ENCODE data around the gene SIX1.

SIX1 gene

DNA sequence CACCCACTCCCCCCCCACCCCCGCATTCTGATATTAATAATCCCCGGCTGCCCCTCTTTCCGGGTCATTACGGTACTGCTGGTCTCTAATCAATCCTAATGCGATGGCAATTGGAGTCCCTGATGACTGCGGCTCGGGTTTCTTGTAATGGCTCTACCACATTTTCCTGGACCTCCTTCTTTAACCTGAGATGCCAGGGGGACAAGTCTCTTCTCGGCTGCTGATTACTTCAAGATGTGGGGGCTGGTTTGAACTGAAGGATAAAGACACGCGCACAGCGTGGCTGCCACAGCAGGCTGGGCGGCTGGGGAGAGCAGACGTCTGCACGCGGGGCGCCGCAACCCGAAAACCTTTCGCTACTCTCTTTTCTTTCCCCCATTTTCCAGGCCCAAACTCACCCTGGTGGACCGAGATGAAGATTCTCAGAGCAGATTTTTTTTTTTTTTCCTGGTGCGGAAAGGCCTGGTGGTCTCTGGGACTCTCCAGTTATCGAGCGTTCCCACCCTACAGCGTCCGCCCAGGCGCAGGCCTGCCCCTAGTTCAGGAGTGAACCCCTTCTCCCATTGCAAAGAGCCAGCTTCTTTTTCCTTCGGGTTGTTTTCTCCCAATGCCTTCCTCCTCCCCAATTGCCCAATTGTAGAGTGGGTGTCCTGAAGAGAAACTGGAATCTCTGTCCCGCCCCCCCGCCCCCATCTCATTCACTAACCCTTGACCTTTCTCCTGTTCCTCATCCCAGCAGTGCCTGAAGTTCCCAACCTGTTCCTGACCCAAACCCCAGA is 6.0 kb upstream of the SIX1 start:
- DNase-seq, result peak; percentile 71

DNA sequence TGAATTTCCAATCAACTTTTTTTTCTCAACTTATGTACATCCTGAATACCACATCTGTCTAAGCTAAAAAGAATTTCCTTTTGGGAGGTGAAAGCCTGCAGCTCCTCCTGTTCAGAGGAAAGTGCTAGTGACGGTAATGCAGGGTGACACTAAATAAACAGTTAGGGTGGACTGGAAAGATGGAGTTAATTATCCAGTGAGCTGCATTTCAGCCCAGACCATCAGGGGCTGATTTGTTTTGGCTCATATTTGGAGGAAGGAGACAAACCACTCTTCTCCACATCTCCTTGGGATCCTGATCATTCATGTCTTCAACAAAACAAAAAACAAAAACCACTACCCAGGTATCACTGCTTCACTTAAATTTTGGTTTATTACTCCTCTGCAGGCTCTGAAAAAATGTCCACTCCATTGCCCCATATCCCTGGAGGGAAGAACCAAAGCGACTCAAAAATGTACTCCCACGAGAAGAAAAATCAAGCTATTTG is 5.1 kb upstream of the SIX1 start:
- DNase-seq, result peak; percentile 80

DNA sequence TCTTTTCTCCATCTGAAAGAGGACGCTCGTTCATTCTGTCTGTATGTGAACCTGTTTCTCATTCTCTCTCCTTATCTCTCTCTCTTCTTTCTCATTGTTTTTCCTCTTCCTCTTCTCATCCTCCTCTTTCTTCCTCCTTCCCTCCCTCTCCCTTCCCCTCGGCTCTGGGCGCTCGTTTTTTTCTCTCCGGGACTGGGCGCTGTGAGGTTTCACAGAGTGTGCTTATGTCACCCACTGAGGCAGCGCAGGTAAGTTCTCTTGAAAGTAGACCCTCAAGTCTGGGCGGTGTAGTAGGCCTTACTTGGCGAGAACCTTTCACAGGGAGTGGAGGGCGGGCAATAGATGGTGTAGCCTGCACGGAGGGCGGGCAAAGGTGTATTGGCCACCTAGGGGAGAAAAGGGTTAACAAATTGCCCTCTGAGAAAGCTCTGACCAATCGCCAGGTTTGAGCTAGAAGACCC is 4.5 kb upstream of the SIX1 start:
- no peak for DNase-seq

DNA sequence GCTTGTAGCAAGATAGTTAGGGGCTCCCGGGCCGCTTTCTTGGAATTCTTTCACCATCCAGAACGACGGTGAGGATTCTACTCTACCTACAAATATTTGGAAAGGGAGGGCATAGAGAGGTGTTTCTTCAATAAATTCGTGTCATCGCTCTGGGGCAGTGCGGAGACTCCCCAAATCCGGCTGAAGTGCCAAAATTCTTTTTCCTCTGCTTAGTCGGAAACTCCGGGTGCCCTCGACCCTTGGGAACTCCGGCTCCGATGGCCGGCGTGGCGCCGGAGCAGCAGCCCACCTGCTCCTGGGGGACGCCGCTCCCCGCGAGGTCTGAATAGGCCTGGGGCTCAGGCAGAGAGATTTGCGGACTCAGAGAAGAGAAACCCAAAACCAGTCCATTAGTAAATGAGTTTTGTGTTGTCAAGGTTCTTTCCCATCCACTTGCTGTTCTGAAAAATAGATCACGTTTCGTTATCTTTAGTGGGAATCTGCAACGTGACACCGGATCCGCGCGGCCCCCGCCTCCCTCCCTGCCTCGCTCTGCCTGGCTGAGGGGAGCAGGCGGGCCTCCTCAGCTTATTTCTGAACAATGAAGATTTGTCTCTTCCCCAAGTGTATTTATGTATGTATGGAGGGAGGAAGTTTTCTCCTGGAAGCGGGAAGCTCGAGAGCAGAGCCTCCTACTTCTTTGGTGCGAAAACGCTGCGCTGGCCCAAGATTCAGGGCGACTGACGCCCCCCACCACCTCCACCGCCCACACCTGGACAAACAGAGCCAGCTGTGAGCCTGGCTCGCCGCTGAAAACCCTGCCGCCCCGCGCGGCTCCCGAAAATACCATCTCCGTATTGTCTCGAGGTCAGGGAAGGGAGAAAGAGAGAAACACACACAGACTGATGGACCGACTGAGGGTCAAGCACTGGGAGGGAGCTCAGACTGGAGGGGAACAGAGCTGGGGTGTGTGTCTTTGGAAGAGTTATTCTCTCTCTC is 3.7 kb upstream of the SIX1 start:
- DNase-seq, result no peak

DNA sequence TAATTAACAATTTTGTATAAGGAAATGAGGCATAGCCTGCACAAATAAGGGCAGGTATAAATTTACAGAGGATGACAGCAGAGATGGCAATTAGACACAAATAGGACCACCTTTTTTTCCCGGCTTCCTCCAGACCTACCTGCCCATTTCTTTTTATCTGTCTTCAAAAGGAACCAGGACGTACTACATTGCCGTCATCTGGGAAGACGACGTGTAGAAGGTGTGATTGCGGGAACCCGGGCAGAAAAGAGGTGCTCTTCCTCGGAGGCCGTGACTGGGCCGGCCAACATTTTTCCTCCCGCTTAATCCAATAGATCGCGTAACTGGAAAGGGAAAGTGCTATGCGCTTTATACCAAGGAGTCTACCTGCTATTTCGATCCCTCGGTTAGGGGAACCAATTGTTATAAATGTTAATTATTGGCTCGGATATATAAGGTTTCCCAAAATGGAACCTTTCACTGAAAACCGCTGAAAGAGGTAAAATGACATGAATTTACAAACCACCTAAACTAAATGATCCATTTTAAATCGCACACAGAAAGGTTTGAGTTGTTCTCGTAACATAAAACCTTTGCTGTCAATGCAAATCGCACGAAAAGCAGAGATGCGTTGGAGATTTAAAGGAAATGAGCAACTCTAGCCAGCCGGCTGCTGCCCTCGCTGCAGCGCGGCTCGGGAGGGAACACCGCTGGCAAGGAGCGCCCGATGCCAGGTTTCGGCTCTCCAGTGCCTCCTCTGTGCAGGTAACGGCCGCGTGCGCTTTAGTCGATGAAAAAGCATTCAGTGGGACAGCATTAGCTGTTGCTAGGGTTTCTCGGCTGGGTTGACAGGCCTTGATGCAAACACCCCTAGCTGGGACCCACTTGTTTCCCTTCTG is 2.8 kb upstream of the SIX1 start:
- DNase-seq, result no peak

DNA sequence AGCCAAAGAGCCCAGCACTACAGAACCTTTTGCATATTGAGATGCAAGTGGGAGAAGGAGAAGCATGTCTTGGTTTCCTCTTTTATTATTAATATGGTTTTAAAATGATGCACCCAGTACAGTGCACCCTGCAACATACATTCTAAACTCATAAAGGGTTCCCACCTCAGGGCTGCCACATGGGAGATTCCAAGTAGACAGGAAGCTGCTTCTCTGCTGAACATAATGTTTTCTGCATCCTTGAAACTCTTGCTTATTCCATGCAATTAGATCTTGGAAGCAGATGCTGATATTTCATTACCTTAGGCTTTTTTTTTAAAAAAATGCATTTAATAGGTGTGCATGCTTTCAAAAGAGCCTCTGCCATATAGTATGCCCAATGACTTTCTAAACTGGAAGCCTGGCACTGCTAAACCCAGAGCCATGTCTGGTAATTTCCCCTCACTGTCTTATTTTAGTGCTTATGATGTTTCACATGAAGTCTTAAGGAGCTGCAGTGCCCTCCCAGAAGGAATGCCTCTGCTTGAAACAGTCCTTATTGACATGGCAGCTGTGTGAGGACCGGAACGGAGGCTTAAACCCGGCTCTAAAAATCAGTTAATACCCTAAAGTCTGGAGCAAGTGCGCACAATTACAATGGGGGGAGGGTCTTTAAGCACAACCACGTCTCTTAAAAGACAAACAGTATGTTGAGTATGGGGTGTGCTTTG is 2.0 kb upstream of the SIX1 start:
- DNase-seq, result no peak

DNA sequence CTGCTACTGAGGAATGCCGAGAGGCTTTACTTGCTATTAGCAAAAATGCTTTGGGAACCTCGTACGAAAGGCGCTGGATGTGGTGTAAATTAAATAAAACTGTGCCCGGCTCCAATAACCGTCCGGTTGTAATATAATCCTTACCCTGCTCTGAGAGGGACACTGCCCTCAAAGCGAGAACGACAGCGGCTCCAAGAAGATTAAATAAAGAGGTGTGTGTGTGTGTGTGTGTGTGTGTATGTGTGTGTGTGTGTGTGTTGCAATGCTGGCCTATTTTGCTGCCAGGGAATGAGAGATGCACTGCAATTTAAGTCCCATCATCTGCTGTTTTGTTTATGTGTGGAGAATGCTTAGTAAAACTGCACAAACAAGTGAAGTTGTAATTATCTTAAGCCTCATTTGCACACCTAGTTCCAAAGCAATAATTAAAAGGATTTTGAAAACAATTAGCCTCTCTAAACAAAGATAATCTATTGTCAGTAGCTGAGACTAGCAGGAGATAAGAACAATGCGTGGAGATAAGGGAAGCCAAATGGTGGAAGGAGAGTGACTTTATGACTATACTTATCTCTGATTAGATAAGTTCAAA is 1.2 kb upstream of the SIX1 start:
- no peak for DNase-seq

DNA sequence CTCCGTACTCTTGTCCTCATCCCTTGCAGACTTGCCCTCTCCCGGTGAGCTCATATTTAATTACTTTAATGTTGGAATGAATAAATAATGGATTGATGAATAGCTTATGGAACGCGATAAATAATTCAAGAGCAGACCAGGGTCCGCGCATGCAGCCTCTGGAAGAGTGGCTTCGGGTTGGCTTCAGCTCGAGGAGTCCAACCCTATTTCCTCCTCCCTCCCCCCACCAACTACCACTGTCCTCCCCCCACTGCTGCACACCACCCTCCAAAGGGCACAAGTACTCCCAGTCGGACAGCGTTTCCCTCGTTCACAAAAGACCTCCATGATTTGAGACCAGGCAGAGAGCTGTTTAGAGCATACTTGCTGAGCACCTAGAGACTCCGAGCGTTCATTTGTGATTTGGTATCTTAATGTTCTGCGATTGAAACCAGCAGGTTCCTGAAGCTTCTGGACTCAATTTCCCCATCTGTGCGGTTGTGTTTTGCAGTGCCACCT is 647 bp upstream of the SIX1 start:
- no peak for DNase-seq

DNA sequence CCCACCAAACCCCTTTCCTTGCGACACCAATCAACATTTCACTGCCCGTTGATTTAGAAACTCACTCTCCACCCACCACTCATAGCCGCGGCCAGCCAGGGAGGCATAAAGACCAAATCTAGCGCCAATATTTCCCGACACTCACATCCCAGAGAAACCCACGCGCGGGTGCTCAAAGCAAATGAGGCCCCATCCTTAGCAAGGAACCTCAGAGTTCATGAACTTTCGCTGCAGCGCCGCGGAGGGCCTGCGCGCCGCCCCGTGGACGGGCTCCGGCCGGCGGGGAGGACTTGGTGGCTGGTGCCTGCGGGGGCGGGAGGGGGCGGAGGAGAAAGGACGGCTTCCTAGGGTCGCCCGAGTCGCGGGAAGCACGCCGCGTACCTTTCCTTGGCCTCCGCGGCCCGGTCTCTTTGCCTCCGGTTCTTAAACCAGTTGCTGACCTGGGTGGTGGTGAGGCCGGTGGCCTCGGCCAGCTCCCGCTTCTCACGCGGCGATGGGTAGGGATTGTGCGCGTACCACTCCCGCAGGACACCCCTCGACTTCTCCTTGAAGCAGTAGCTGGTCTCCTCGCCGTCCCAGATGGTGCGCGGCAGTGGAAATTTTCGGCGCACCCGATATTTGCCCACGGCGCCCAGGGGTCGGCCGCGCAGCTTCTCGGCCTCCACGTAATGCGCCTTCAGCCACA is 886 bp downstream of the SIX1 start:
- DNase-seq, result no peak

DNA sequence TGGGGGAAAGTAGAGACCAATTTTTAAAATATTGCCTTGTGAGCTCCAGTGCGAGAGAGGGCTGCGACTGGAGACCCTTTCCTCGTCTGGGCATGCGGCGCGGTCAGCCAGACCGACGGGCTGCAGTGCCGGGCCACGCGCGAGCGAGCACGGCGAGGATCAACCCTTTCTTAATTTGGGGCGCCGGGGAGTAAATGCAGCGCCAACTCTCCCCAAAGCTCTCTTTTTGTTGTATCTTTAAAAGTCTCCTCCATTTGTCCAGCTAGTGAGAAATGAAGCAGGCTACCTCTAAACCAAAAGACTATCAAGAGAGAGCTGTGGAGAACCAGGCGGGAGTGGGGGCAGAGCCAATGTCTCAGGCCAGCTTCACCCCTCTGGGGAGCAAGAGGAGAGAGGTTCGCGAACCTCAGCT is 1.4 kb downstream of the SIX1 start:
- no peak for DNase-seq

DNA sequence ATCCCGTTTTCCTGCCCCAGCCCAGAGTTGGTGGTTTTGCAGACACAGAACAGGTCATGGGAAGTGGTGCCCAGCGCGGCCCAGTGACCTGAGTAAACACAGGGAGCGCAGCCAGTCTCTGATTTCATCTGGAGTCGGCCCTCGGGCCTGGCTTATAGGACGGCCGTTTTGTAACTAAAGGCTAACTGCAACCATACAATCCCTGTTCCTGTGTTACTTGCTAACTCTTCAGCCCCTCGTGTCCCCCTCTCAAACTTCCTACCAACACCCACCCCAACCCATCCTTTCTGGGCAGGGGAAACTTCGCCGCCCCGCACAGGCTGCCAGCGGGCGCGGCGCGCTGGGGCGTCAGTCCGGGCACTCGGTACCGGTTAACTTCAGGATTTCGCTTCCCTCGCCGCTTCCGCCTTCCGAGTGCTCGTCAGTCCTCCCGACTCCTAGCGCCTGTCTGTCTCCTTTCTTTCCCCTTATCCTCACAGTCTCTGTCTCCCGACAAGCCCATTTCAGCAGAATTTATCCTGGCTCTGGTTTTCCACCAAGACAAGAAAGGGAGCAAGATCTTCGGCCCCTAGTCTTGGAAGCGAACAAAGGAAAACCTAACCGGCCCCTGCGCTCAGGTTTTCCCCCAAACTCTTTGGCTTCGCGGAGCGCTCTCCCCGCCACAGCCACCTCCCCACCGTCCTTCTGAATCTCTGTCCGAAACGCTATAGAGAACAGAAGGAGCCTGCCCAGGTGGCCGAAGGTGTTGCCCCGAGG is 2.0 kb downstream of the SIX1 start:
- peak; percentile 47 for DNase-seq

DNA sequence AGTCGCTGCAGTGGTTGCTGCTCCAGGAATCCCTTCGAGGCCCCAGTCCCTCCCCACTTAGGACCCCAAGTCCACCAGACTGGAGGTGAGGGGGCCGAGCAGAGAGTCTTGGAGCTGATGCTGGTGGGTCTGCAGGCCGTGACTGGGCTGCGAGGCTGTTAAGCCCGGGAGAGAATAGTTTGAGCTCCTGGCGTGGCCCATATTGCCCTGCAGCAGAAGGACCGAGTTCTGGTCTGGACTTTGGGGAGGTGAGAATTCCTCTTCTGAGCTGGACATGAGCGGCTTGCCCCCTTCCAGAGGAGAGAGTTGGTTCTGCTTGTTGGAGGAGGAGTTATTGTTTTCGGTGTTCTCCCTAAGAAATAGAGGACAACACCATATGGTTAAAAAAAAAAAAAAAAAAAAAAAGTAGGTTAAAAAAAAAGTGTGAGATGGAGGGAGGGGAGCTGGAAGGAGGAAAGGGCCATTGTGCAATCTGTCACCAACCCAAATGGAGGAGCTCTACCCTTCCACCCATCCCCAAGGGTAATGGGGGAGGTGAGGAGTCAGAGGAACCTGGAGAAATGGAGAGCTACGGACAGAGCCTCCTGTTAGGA is 3.0 kb downstream of the SIX1 start:
- peak; percentile 45 for DNase-seq

DNA sequence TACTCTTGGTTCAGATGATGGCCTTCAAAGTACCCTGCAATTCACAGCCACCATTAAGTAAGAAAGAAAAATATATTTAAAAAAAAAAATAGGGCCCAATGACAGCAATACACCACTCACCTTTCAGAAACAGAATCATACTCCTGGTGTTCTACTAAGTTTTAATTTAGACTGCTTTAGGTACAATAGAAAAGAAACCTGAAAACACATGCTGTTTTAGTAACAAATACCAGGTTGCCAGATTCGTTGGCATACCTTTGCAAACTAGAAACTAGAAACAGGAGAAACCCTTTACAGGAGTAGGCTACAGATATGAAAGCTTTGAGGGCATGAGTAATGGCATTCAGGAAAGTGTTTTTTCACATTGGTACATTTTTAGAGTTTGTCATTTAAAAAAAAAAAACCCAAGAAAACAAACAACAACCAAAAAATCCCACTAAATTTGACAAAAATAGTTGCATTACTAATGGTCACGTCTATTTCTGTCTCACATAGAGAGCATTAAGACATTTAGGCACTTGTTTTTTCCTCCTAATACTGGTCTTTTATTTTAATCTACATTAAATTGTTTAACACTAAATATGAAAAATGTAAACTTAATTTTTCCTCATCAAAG is 4.0 kb downstream of the SIX1 start:
- no peak for DNase-seq

DNA sequence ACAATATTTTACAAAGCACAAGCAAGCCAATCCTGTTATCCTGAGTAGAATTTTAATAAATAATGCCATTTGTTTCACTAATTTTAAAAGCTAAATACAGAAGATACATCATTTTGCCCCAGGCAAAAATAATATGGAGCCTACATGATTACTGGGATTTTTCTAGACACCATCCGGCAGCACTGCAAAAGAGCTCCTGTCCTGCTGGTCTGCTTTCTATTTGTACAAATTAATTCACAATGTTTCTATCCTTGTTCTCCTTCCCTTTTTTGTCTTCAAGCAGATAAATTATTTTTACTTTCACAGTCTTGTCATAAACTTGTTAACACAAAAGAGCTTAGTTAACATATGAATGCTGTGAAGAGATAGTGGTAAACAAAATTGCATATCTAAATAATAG is 4.6 kb downstream of the SIX1 start:
- no peak for DNase-seq

DNA sequence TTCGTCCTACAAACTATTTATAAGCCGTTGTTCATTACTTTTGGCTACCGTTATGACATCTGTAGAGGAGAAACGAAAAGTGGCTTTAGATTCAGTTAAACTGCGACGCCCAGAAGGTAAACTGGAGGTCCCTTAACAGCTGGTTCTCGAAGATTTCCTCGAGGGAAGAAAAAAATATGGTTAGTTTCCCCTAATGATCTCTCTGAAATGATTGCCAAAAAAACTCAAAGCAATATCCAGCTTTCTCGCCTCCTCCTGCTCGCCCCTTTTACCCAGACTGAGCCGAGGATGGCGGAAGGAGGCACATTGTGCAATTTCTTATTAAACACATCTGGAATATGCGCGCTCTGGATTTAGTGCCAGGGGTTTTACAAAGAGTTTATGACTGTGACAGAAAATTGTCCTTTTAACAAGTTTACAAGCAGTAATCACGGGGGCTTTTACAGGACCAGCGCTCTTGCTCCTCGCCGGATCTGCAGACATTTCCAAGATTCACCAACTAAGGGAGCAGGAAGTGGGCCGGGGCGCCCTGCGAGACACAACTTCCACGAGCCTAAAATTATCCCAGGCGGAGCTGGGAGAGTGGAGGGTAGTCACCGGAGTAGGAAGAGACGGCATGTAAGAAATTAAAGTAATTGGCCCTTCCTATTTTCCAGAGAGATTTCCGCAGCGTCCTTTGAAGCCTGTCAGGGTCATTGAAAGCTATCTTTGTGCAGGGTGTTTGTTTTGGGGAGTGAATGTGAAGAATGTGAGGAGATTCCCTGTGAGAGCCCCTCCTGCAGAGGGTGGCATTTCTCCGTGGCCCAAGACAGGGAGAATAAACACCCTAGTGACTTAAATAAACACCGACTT is 5.6 kb downstream of the SIX1 start:
- peak; percentile 36 for DNase-seq

DNA sequence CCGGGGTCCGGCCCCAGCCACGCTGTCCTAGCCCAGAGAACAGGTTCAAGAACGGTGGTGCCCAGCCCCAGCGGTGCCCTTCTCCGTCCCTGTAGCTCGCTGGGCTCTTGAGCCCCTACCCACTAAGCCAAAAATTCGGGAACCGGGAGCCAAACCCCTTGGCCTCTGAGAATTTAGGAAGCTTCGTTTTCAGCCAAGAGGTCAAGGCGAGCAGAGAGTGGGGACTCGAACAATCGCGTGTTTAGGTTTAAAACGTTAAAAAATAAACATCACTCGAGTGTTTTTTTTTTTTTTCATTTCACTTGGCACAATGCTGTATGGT is 6.2 kb downstream of the SIX1 start:
- DNase-seq, result no peak

DNA sequence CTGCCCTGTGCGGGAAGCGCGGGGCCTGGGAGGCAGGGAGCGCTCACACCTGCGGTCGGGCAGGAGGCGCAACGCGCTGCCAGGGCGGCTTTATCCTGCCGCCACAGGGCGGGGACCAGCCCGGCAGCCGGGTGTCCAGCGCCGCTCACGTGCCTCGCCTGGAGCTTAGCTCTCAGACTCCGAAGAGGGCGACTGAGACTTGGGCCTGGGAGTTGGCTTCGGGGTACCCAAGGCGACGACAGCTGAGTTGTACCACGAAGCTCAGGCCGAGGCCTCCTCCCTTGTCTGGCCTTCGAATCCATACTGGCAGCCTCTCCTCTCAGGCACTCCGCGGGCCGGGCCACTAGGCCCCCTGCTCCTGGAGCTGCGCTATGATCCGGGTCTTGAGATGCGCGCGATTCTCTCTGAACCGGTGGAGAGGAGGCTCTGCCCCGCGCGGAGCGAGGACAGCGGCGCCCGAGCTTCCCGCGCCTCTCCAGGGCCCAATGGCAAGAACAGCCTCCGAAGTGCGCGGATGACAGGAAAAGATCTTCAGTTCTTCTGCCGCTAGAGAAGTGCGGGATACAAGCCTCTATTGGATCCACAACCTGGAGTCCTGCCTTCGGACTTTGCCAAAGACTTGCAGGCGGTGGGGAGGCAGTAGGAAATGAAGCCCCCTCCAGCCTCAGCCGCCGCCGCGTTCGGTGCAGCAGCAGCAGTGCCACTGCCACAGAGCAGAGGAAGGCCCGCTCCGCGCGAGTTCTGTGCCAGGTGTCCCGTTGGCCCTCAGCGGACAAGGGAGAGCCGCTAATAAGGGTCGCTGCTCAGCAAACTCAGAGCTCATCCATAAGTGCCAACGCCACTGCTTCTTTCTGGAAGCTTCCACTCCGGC is 6.8 kb downstream of the SIX1 start:
- no peak for DNase-seq
